Brain microvascular endothelial cell (primary cell): ENCODE measurements around the gene GPA33.
A peak's percentile ranks its signal among the peaks of the same experiment; 100 is the strongest.

Experiments
- DNase-seq: peaks from one replicate; pipeline ENCODE4 v3.0.0-alpha.2; 2020
- H3K27ac ChIP-seq: fragments of 250-450 bp; sonication (Bioruptor Pico); 2 replicates; pipeline ENCODE4 v1.5.1; 2020; ENCODE audit warnings: mild to moderate bottlenecking, moderate library complexity
- H3K27me3 ChIP-seq: fragments of 250-450 bp; sonication (Bioruptor Pico); replicated peaks from 2 replicates; pipeline ENCODE4 v1.5.1; 2020; ENCODE audit warnings: mild to moderate bottlenecking
- H3K36me3 ChIP-seq: fragments of 250-450 bp; sonication (Bioruptor Pico); replicated peaks from 2 replicates; pipeline ENCODE4 v1.5.1; 2020; ENCODE audit warnings: mild to moderate bottlenecking
- H3K4me3 ChIP-seq: 2 replicates; pipeline ENCODE4 v1.5.1; 2011; ENCODE audit warnings: low read depth, mild to moderate bottlenecking, control low read depth, low read length, moderate library complexity
- CTCF ChIP-seq: IDR thresholded peaks from 2 replicates; pipeline ENCODE4 v1.5.1; 2011; ENCODE audit warnings: low read depth, mild to moderate bottlenecking, moderate library complexity, low read length, control low read depth, inconsistent platforms; ENCODE audit errors: missing control alignments
- in situ Hi-C: cut with HindIII; loops from 2 replicates; pipeline ENCODE4 v1.10.0; 2017; ENCODE audit warnings: low sequenced_read_pairs, low pct_ligation_motif_present

The GPA33 gene

GRCh38 chr1:167059045-167059808 is 30.9 kb downstream of the GPA33 start:
- DNase-seq: peak; percentile 69
- Histone ChIP-seq H3K27ac (no peak overlapping the region), H3K4me3 (no peak overlapping the region), H3K27me3 (peaks cover 3% of the 10 kb centered on the region), H3K36me3 (no peaks in the 10 kb centered on the region)
- TF ChIP-seq CTCF: peak; percentile 94
- in situ Hi-C loops: no loop called here

GRCh38 chr1:167057241-167057688 is 32.9 kb downstream of the GPA33 start:
- Histone ChIP-seq H3K27ac (no peak overlapping the region), H3K4me3 (no peak overlapping the region), H3K36me3 (no peaks in the 10 kb centered on the region), H3K27me3 (peaks cover 3% of the 10 kb centered on the region)
- peak; percentile 79 for TF ChIP-seq CTCF
- in situ Hi-C loops: no loop called here
- DNase-seq: peak; percentile 34

GRCh38 chr1:167056529-167057231 is 33.5 kb downstream of the GPA33 start:
- H3K36me3 ChIP-seq: no peaks in the 10 kb centered on the region
- DNase-seq: no peak
- no peak for TF ChIP-seq CTCF
- H3K4me3 ChIP-seq: no peak overlapping the region
- peaks cover 3% of the 10 kb centered on the region for H3K27me3 ChIP-seq
- H3K27ac ChIP-seq: no peak overlapping the region
- in situ Hi-C loops: no loop called here

GRCh38 chr1:167054946-167055630 is 35.1 kb downstream of the GPA33 start:
- no peaks in the 10 kb centered on the region for H3K36me3 ChIP-seq
- in situ Hi-C loops: no loop called here

GRCh38 chr1:167054531-167054930 is 35.6 kb downstream of the GPA33 start:
- no peak for TF ChIP-seq CTCF
- in situ Hi-C loops: no loop called here
- H3K27ac ChIP-seq: no peak overlapping the region
- H3K36me3 ChIP-seq: no peaks in the 10 kb centered on the region
- DNase-seq: no peak
- H3K4me3 ChIP-seq: no peak overlapping the region
- H3K27me3 ChIP-seq: peaks cover 3% of the 10 kb centered on the region

More at GRCh38 chr1:167054946-167055630, 35.1 kb downstream of the GPA33 start:
- DNase-seq: no peak
- TF ChIP-seq CTCF: no peak
- Histone ChIP-seq H3K27me3 (peaks cover 3% of the 10 kb centered on the region), H3K4me3 (no peak overlapping the region), H3K27ac (no peak overlapping the region)
